K562 (cell line): ENCODE results near the gene TCF20. TPM values are rescaled to one million over a fixed set of nuclear protein-coding genes. Genes with fewer than 3 reads are reported as not detected.

Experiments used
- ATF2 ChIP-seq: sonication (generic); formaldehyde crosslinking; IDR thresholded peaks from 2 replicates; pipeline ENCODE4 v1.8.1; 2022; ENCODE audit warnings: missing genetic modification reagents
- BACH1 ChIP-seq: fragments of 200-800 bp; sonication (Bioruptor generic); IDR thresholded peaks from 2 replicates; pipeline ENCODE4 v1.6.1; 2016; ENCODE audit warnings: missing genetic modification characterization, missing compliant biosample characterization
- ELK3 ChIP-seq: fragments of 450-650 bp; formaldehyde crosslinking; IDR thresholded peaks from 2 replicates; pipeline ENCODE4 v1.4.0; 2020; ENCODE audit warnings: mild to moderate bottlenecking
- MEF2A ChIP-seq: IDR thresholded peaks from 2 replicates; pipeline ENCODE4 v1.6.1; 2011; ENCODE audit warnings: low read depth, mild to moderate bottlenecking, low read length, moderate library complexity; ENCODE audit not compliant: control insufficient read depth
- MITF ChIP-seq: IDR thresholded peaks from 2 replicates; pipeline ENCODE4 v1.6.1; 2014; ENCODE audit warnings: antibody characterized with exemption
- PTBP1 ChIP-seq: fragments of 200-400 bp; formaldehyde crosslinking; IDR thresholded peaks from 2 replicates; pipeline ENCODE4 v1.6.1; 2017; ENCODE audit warnings: low read depth, low read length
- SOX6 ChIP-seq: fragments of 450-650 bp; IDR thresholded peaks from 2 replicates; pipeline ENCODE4 v1.6.1; 2014; ENCODE audit warnings: mild to moderate bottlenecking
- SREBF1 ChIP-seq: fragments of 150-350 bp; IDR thresholded peaks from 2 replicates; pipeline ENCODE4 v1.6.1; 2014; ENCODE audit warnings: antibody characterized with exemption, low read depth, low read length, borderline replicate concordance
- TBL1XR1 ChIP-seq, 2 experiments: IDR thresholded peaks; 2 replicates each; pipeline ENCODE4 v1.6.1; 2012; ENCODE audit warnings: improper control_type of control experiment in 2 of 2, low read length in 2 of 2, mild to moderate bottlenecking in 1 of 2
- TCF3 ChIP-seq: sonication (generic); formaldehyde crosslinking; IDR thresholded peaks from 2 replicates; pipeline ENCODE4 v1.4.0; 2020; ENCODE audit warnings: mild to moderate bottlenecking, missing genetic modification reagents
- TSC22D4 ChIP-seq: fragments of 450-650 bp; IDR thresholded peaks from 2 replicates; pipeline ENCODE4 v1.6.1; 2016; ENCODE audit warnings: missing genetic modification characterization, missing biosample characterization, control low read depth
- ZFX ChIP-seq: sonication (generic); formaldehyde crosslinking; IDR thresholded peaks from 2 replicates; pipeline ENCODE4 v1.8.0; 2022; ENCODE audit warnings: mild to moderate bottlenecking, missing genetic modification reagents, moderate library complexity
- ZNF175 ChIP-seq: fragments of 200-800 bp; sonication (Bioruptor generic); IDR thresholded peaks from 2 replicates; pipeline ENCODE4 v1.6.1; 2016; ENCODE audit warnings: low read depth, mild to moderate bottlenecking, missing genetic modification characterization, missing compliant biosample characterization
- ZNF263 ChIP-seq: sonication (generic); formaldehyde crosslinking; IDR thresholded peaks from 2 replicates; pipeline ENCODE4 v1.8.0; 2022; ENCODE audit warnings: mild to moderate bottlenecking, missing genetic modification reagents, borderline replicate concordance
- ZNF274 ChIP-seq: IDR thresholded peaks from 2 replicates; pipeline ENCODE4 v1.6.1; 2011; ENCODE audit warnings: low read depth, mild to moderate bottlenecking, low read length, moderate library complexity, borderline replicate concordance
- ZNF830 ChIP-seq: fragments of 250-450 bp; sonication (Bioruptor Pico); IDR thresholded peaks from 2 replicates; pipeline ENCODE4 v1.5.0; 2021; ENCODE audit warnings: mild to moderate bottlenecking
- polyA plus RNA-seq, 8 experiments: library from polyadenylated mRNA; depleted of rRNA in 4 of 8; stranded (reverse) in 5 of 8; unstranded in 3 of 8; fragments of >200 nt; fragmentation: Nextera tagmentation in 2 of 8; fragmentation: Illumina TruSeq in 1 of 8; extraction: Ambion mirVana in 2 of 8; extraction: Trizol in 1 of 8; gene quantifications; 2 replicates each; pipeline versions ENCODE4 v1.2.1 to v1.2.3, GENCODE V29; 2011 to 2014; ENCODE audit warnings: inconsistent platforms in 1 of 8, missing spikeins in 1 of 8
- total RNA-seq, 7 experiments: library from RNA; depleted of rRNA in 6 of 7; stranded (reverse); fragments of >200 nt in 6 of 7; fragmentation: Illumina TruSeq in 2 of 7; extraction: Trizol in 2 of 7; gene quantifications; 2 replicates each; pipeline versions ENCODE4 v1.2.1 to v1.2.3, GENCODE V29; 2011 to 2021; ENCODE audit warnings: low replicate concordance in 1 of 7
- TF ChIP-seq, protein P1 (sequence below): fragments of 250-450 bp; sonication (Bioruptor Pico); IDR thresholded peaks from 2 replicates; pipeline ENCODE4 v1.5.0; 2021; ENCODE audit warnings: mild to moderate bottlenecking, borderline replicate concordance
- TF ChIP-seq, protein P2 (sequence below): fragments of 250-450 bp; sonication (Bioruptor Pico); IDR thresholded peaks from 2 replicates; pipeline ENCODE4 v1.4.0; 2020; ENCODE audit warnings: mild to moderate bottlenecking, moderate library complexity

The TCF20 gene
- total and polyA plus RNA-seq, 9 of the 15 experiments (the other 6 are each of a cell fraction or from before 2014, with no cell fraction given) = 0.35 to 43.6 (median 17.5) TPM

DNA sequence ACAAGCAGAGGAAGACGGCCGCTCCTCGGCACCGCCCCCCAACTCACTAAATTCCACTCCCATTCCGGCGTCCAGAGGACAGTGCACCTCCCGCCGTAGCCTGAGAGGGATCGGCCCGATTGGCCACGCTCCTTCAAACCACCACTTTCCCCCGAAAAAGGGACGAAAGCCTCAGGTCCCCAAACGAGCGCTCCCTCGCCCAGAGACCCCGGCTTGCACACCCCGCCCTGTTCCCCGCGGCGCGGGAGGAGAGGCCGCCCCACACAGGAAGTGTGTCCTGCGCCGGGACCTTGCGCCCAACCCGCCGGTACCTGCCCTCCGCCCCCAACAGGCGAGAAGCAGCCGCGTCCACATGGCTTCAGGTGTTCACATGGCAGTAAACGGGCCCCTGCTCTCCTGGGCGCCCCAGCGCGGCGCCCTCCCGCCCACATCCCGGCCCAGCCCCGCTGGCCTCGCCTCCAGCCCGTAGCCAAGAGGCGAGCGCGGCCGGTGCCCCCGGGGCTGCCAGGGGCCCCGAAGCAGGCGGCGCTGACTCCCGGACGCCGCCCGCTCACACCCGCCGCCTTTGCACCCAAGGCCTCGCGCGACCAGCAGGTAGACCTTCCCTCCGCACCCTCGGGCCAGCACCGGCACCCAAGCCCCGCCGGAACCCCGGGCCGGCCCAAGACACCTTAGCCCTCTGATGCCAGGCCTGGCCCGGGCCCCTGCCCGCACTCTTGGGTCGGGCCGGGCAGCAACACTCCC, 849 bp downstream of the TCF20 start (continued):
- TF ChIP-seq, protein P1, sequence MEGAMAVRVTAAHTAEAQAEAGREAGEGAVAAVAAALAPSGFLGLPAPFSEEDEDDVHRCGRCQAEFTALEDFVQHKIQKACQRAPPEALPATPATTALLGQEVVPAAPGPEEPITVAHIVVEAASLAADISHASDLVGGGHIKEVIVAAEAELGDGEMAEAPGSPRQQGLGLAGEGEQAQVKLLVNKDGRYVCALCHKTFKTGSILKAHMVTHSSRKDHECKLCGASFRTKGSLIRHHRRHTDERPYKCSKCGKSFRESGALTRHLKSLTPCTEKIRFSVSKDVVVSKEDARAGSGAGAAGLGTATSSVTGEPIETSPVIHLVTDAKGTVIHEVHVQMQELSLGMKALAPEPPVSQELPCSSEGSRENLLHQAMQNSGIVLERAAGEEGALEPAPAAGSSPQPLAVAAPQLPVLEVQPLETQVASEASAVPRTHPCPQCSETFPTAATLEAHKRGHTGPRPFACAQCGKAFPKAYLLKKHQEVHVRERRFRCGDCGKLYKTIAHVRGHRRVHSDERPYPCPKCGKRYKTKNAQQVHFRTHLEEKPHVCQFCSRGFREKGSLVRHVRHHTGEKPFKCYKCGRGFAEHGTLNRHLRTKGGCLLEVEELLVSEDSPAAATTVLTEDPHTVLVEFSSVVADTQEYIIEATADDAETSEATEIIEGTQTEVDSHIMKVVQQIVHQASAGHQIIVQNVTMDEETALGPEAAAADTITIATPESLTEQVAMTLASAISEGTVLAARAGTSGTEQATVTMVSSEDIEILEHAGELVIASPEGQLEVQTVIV (CRISPR knock-in tag) = no peak
- TF ChIP-seq BACH1 (no peak), ZNF830 (CRISPR knock-in tag) (no peak), ZNF175 (CRISPR knock-in tag) (no peak), ELK3 (CRISPR knock-in tag) (no peak), PTBP1 (no peak), SOX6 (no peak), ZFX (CRISPR knock-in tag) (peak; percentile 49), SREBF1 (no peak), ATF2 (CRISPR knock-in tag) (no peak), ZNF263 (peak; percentile 42; the same call in 1 of the 2 replicates), TSC22D4 (tag) (no peak), TBL1XR1 (IDR thresholded peaks at IDR 0.05; ENCODE audit: low read length in 2 of 2) (no peak), ZNF274 (no peak), MEF2A (no peak), MITF (no peak), TCF3 (CRISPR knock-in tag) (no peak)
- TF ChIP-seq, protein P2, sequence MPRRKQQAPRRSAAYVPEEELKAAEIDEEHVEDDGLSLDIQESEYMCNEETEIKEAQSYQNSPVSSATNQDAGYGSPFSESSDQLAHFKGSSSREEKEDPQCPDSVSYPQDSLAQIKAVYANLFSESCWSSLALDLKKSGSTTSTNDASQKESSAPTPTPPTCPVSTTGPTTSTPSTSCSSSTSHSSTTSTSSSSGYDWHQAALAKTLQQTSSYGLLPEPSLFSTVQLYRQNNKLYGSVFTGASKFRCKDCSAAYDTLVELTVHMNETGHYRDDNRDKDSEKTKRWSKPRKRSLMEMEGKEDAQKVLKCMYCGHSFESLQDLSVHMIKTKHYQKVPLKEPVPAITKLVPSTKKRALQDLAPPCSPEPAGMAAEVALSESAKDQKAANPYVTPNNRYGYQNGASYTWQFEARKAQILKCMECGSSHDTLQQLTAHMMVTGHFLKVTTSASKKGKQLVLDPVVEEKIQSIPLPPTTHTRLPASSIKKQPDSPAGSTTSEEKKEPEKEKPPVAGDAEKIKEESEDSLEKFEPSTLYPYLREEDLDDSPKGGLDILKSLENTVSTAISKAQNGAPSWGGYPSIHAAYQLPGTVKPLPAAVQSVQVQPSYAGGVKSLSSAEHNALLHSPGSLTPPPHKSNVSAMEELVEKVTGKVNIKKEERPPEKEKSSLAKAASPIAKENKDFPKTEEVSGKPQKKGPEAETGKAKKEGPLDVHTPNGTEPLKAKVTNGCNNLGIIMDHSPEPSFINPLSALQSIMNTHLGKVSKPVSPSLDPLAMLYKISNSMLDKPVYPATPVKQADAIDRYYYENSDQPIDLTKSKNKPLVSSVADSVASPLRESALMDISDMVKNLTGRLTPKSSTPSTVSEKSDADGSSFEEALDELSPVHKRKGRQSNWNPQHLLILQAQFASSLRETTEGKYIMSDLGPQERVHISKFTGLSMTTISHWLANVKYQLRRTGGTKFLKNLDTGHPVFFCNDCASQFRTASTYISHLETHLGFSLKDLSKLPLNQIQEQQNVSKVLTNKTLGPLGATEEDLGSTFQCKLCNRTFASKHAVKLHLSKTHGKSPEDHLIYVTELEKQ (CRISPR knock-in tag) = no peak
